ENCODE measurements around the gene MAEA.
"Not testable (repeated sequence)": the region's sequence is repeated elsewhere in the genome, so short reads cannot be mapped to it uniquely, and the experiment has no call there.

Gene MAEA

GRCh38 chr4:1321946-1322650, 32.4 kb downstream of the MAEA start:
- no peak for DNase-seq (ENCODE audit: low spot score)

GRCh38 chr4:1323280-1323634, 33.6 kb downstream of the MAEA start:
- DNase-seq (ENCODE audit: low spot score) = no peak

GRCh38 chr4:1323635-1324442, 34.1 kb downstream of the MAEA start:
- peak; percentile 38 for DNase-seq (ENCODE audit: low spot score)

GRCh38 chr4:1324443-1325175, 34.9 kb downstream of the MAEA start:
- DNase-seq (ENCODE audit: low spot score) = not testable (repeated sequence)

GRCh38 chr4:1325176-1325480, 35.4 kb downstream of the MAEA start:
- no peak for DNase-seq (ENCODE audit: low spot score)

GRCh38 chr4:1325681-1326635, 36.3 kb downstream of the MAEA start:
- no peak for DNase-seq (ENCODE audit: low spot score)

- no peak for DNase-seq (ENCODE audit: low spot score)
Measured at GRCh38 chr4:1326751-1327525, 37.2 kb downstream of the MAEA start.

GRCh38 chr4:1327526-1328266, 38.0 kb downstream of the MAEA start:
- no peak for DNase-seq (ENCODE audit: low spot score)

- DNase-seq (ENCODE audit: low spot score) = no peak
Measured at GRCh38 chr4:1328267-1329155, 38.8 kb downstream of the MAEA start.

GRCh38 chr4:1329408-1330371, 40.0 kb downstream of the MAEA start:
- DNase-seq (ENCODE audit: low spot score) = no peak

GRCh38 chr4:1330761-1331590, 41.3 kb downstream of the MAEA start:
- no peak for DNase-seq (ENCODE audit: low spot score)

GRCh38 chr4:1331591-1332353, 42.1 kb downstream of the MAEA start:
- no peak for DNase-seq (ENCODE audit: low spot score)

- DNase-seq (ENCODE audit: low spot score) = no peak
Measured at GRCh38 chr4:1332686-1333085, 43.0 kb downstream of the MAEA start.

- DNase-seq (ENCODE audit: low spot score) = no peak
Measured at GRCh38 chr4:1333256-1333655, 43.6 kb downstream of the MAEA start.

- not testable (repeated sequence) for DNase-seq (ENCODE audit: low spot score)
Measured at GRCh38 chr4:1333851-1334578, 44.3 kb downstream of the MAEA start.

- DNase-seq (ENCODE audit: low spot score) = no peak
Measured at GRCh38 chr4:1334579-1334895, 44.8 kb downstream of the MAEA start.

All from SW480 (cell line).